ENCODE data around the gene KLC3.

GRCh38 chr19:45302416-45302815 lies 38.1 kb upstream of the KLC3 start:
- no peak for TF ChIP-seq EP300 (IDR thresholded peaks at IDR 0.05)
- no peak for TF ChIP-seq CTCF (IDR thresholded peaks at IDR 0.05)
- TF ChIP-seq POLR2A (IDR thresholded peaks at IDR 0.05), result no peak

All from sigmoid colon (tissue), 4 donors.